Effector memory CD8-positive, alpha-beta T cell (primary cell): ENCODE results near the gene SRGAP3.

Experiments
- ATAC-seq: fragments of 150-1000 bp; cut with Tn5 transposase; replicated peaks from 2 replicates; pipeline ENCODE4 v1.10.0; 2021; ENCODE audit warnings: mild to moderate bottlenecking, moderate library complexity
- DNase-seq, 3 experiments: peaks; one replicate each; pipeline ENCODE4 v3.0.0; 2021
- H3K27ac Mint-ChIP-seq, 2 donors: one replicate each; pipeline ENCODE4 v1.8.0; 2022; ENCODE audit warnings: mild to moderate bottlenecking in 2 of 2, mixed read lengths in 2 of 2, moderate library complexity in 2 of 2
- H3K27me3 Mint-ChIP-seq, 2 donors: one replicate each; pipeline ENCODE4 v1.8.0; 2022; ENCODE audit warnings: mixed read lengths in 2 of 2
- H3K36me3 Mint-ChIP-seq: one replicate; pipeline ENCODE4 v1.8.0; 2022; ENCODE audit warnings: mild to moderate bottlenecking, moderate library complexity, mixed read lengths; ENCODE audit not compliant: insufficient read depth
- H3K4me1 Mint-ChIP-seq, 2 donors: one replicate each; pipeline ENCODE4 v1.8.0; 2022; ENCODE audit warnings: low read depth in 2 of 2, mixed read lengths in 2 of 2
- H3K4me3 Mint-ChIP-seq, 2 donors: one replicate each; pipeline ENCODE4 v1.8.0; 2022; ENCODE audit warnings: mild to moderate bottlenecking in 2 of 2, mixed read lengths in 2 of 2, moderate library complexity in 2 of 2
- H3K9me3 Mint-ChIP-seq, 2 donors: one replicate each; pipeline ENCODE4 v1.8.0; 2022; ENCODE audit warnings: mixed read lengths in 2 of 2

SRGAP3 gene

GRCh38 chr3:8987645-8988383, 261.6 kb downstream of the SRGAP3 start:
- no peak overlapping the region for H3K27ac Mint-ChIP-seq
- no peak overlapping the region for H3K4me3 Mint-ChIP-seq
- DNase-seq (peak; percentile 26 to 42 (median 32)), ATAC-seq (peak; percentile 77)
- H3K9me3 Mint-ChIP-seq = no peaks in the 10 kb centered on the region
- H3K4me1 Mint-ChIP-seq = peaks cover 0 to 5% of the 10 kb centered on the region in 2 donors
- no peaks in the 10 kb centered on the region for H3K36me3 Mint-ChIP-seq
- H3K27me3 Mint-ChIP-seq = peaks cover under 1 to 11% of the 10 kb centered on the region in 2 donors

GRCh38 chr3:8987226-8987625, 262.2 kb downstream of the SRGAP3 start:
- Mint-ChIP-seq H3K4me3 (no peak overlapping the region), H3K27me3 (peaks cover 6 to 17% of the 10 kb centered on the region in 2 donors), H3K36me3 (no peaks in the 10 kb centered on the region)

GRCh38 chr3:8986741-8987140, 262.7 kb downstream of the SRGAP3 start:
- ATAC-seq = no peak

More at GRCh38 chr3:8987226-8987625, 262.2 kb downstream of the SRGAP3 start:
- ATAC-seq (no peak), DNase-seq (no peak)
- Mint-ChIP-seq H3K27ac (no peak overlapping the region), H3K9me3 (no peaks in the 10 kb centered on the region), H3K4me1 (peaks cover 0 to 5% of the 10 kb centered on the region in 2 donors)

DNA sequence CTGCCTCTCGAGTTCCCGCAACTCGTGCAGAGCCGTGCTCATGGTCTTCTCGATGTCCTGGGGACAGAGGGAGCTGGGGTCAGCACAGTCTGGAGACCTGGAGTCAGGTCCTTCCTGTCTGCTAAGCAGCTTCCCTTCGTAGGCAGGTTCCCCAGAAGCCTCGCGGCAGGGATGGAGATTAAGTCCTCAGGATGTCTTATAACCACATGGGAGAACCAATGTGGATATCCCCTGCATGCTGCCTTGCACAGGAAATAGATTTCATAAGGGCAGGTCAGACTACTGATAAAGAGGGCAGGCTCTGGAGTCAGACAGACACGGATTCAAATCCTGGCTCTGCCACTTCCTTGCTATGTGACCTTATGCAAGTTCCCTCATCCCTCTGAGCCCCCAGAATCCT, 263.6 kb downstream of the SRGAP3 start:
- H3K36me3 Mint-ChIP-seq = no peaks in the 10 kb centered on the region
- DNase-seq = no peak
- no peak overlapping the region for H3K27ac Mint-ChIP-seq
- no peak overlapping the region for H3K4me3 Mint-ChIP-seq
- ATAC-seq = no peak
- H3K4me1 Mint-ChIP-seq = peaks cover 0 to 5% of the 10 kb centered on the region in 2 donors
- peaks cover 20 to 30% of the 10 kb centered on the region in 2 donors for H3K27me3 Mint-ChIP-seq
- no peaks in the 10 kb centered on the region for H3K9me3 Mint-ChIP-seq

More at GRCh38 chr3:8986741-8987140, 262.7 kb downstream of the SRGAP3 start:
- H3K27me3 Mint-ChIP-seq = peaks cover 11 to 22% of the 10 kb centered on the region in 2 donors
- H3K36me3 Mint-ChIP-seq = no peaks in the 10 kb centered on the region
- DNase-seq = no peak
- no peaks in the 10 kb centered on the region for H3K9me3 Mint-ChIP-seq
- H3K4me3 Mint-ChIP-seq = no peak overlapping the region
- H3K4me1 Mint-ChIP-seq = peaks cover 0 to 5% of the 10 kb centered on the region in 2 donors
- H3K27ac Mint-ChIP-seq = no peak overlapping the region

DNA sequence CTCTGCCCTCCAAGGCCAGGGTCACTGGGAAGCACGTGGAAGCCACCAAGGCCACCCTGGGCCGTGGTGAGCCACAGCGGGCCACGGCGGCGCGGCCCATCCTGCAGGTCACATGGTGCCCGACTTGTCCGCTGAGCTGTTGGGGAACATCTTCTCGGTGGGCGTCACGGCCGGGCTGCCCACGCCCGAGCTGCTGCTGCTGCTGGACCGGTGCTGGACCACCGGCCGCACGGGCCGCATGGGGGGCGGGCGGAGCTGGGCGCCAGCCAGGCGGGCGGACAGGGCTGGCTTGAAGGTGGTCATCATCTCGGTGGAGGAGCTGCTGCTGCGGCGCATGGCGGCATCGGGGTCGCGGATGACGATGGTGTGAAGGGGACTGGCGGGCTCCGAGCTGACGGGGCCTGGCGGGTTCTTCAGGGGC, 264.0 kb downstream of the SRGAP3 start:
- Mint-ChIP-seq H3K27me3 (peaks cover 24 to 35% of the 10 kb centered on the region in 2 donors), H3K27ac (no peak overlapping the region), H3K4me3 (no peak overlapping the region), H3K4me1 (peaks cover 0 to 5% of the 10 kb centered on the region in 2 donors), H3K9me3 (no peaks in the 10 kb centered on the region), H3K36me3 (no peaks in the 10 kb centered on the region)
- ATAC-seq (no peak), DNase-seq (no peak)

- H3K9me3 Mint-ChIP-seq = no peaks in the 10 kb centered on the region
- DNase-seq (no peak), ATAC-seq (no peak)
- peaks cover 0 to 5% of the 10 kb centered on the region in 2 donors for H3K4me1 Mint-ChIP-seq
- no peaks in the 10 kb centered on the region for H3K36me3 Mint-ChIP-seq
- no peak overlapping the region for H3K4me3 Mint-ChIP-seq
- no peak overlapping the region for H3K27ac Mint-ChIP-seq
- H3K27me3 Mint-ChIP-seq = peaks cover 31 to 44% of the 10 kb centered on the region in 2 donors
Observed at GRCh38 chr3:8984526-8984925, 264.9 kb downstream of the SRGAP3 start.

- Mint-ChIP-seq H3K27ac (no peak overlapping the region), H3K9me3 (no peaks in the 10 kb centered on the region), H3K4me3 (no peak overlapping the region), H3K4me1 (peaks cover 0 to 5% of the 10 kb centered on the region in 2 donors), H3K27me3 (peaks cover 35 to 48% of the 10 kb centered on the region in 2 donors), H3K36me3 (no peaks in the 10 kb centered on the region)
- DNase-seq (no peak), ATAC-seq (no peak)
Observed at GRCh38 chr3:8984081-8984480, 265.4 kb downstream of the SRGAP3 start.

- H3K4me1 Mint-ChIP-seq = peaks cover 0 to 5% of the 10 kb centered on the region in 2 donors
Observed at GRCh38 chr3:8983591-8983990, 265.9 kb downstream of the SRGAP3 start.

DNA sequence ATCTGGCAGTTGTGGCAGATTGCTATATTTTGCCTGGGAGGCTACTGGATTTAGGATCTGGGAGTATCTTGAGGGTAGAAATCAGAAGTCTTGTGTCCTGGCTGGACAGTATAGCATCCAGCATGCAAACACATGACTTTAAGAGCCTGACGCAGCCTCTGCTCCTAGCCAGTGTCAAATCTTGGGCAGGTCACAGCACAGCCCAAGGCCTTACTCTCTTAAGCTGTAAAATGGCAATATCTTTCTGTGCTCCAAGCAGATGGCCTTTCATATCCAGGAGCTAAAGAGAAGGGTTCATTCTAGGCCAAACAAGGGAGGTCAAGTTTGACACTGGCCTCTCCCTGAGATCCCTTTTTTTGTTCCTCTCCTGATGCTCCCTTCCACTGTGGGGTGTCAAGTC, 266.4 kb downstream of the SRGAP3 start:
- ATAC-seq = no peak
- peaks cover 36 to 57% of the 10 kb centered on the region in 2 donors for H3K27me3 Mint-ChIP-seq
- H3K4me3 Mint-ChIP-seq = no peak overlapping the region
- no peaks in the 10 kb centered on the region for H3K36me3 Mint-ChIP-seq
- H3K9me3 Mint-ChIP-seq = no peaks in the 10 kb centered on the region
- H3K27ac Mint-ChIP-seq = no peak overlapping the region
- H3K4me1 Mint-ChIP-seq = peaks cover 0 to 3% of the 10 kb centered on the region in 2 donors
- no peak for DNase-seq

More at GRCh38 chr3:8983591-8983990, 265.9 kb downstream of the SRGAP3 start:
- Mint-ChIP-seq H3K27ac (no peak overlapping the region), H3K36me3 (no peaks in the 10 kb centered on the region), H3K27me3 (peaks cover 36 to 52% of the 10 kb centered on the region in 2 donors), H3K9me3 (no peaks in the 10 kb centered on the region), H3K4me3 (no peak overlapping the region)
- ATAC-seq (no peak), DNase-seq (no peak)

DNA sequence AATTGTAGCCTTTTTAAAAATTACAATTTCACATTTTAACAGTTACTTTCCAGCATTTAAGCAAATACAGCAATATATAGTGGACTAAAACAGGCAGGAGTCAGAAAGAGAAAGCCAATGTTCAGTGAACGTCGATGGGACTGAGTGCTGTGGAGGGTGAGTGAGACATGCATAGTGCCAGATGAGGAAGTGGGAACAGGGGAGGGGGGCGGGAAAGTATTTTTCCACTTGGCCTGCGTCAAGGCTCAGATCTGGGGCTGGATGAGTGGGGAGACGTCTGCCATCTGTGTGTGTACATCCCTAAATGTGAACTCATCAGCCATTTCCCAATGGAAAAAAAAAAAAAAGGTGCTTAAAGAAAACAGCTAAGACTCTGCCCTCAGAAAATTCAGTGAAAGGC, 266.9 kb downstream of the SRGAP3 start:
- Mint-ChIP-seq H3K36me3 (no peaks in the 10 kb centered on the region), H3K4me1 (no peaks in the 10 kb centered on the region), H3K9me3 (no peaks in the 10 kb centered on the region), H3K4me3 (no peak overlapping the region), H3K27me3 (peaks cover 41 to 62% of the 10 kb centered on the region in 2 donors), H3K27ac (no peak overlapping the region)
- ATAC-seq = no peak
- DNase-seq = no peak

GRCh38 chr3:8981700-8982099, 267.7 kb downstream of the SRGAP3 start:
- DNase-seq (no peak), ATAC-seq (no peak)
- no peaks in the 10 kb centered on the region for H3K9me3 Mint-ChIP-seq
- peaks cover 41 to 64% of the 10 kb centered on the region in 2 donors for H3K27me3 Mint-ChIP-seq
- no peaks in the 10 kb centered on the region for H3K36me3 Mint-ChIP-seq
- H3K4me1 Mint-ChIP-seq = no peaks in the 10 kb centered on the region
- H3K27ac Mint-ChIP-seq = no peak overlapping the region
- no peak overlapping the region for H3K4me3 Mint-ChIP-seq

DNA sequence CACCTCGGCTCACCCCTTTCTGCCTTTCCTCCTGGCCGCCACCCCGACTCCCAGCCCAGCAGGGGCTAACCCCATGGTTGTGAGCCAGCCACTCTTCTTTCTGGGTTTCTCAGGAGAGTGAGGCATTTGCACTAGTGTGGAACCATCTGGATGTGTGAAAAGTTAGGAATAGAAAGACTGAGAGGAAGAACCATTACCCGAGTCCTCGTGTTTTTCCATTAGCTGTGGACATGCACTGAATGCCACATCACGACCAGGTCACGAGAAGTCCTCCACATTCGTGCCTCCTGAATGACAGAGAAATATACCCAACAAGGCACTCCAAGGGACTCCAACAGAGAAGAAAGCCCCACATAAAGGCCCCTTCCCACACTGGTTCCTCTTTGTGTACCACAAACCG, 268.1 kb downstream of the SRGAP3 start:
- Mint-ChIP-seq H3K27ac (no peak overlapping the region), H3K36me3 (no peaks in the 10 kb centered on the region), H3K4me3 (no peak overlapping the region), H3K27me3 (peaks cover 41 to 64% of the 10 kb centered on the region in 2 donors), H3K4me1 (no peaks in the 10 kb centered on the region), H3K9me3 (no peaks in the 10 kb centered on the region)
- no peak for DNase-seq
- no peak for ATAC-seq

DNA sequence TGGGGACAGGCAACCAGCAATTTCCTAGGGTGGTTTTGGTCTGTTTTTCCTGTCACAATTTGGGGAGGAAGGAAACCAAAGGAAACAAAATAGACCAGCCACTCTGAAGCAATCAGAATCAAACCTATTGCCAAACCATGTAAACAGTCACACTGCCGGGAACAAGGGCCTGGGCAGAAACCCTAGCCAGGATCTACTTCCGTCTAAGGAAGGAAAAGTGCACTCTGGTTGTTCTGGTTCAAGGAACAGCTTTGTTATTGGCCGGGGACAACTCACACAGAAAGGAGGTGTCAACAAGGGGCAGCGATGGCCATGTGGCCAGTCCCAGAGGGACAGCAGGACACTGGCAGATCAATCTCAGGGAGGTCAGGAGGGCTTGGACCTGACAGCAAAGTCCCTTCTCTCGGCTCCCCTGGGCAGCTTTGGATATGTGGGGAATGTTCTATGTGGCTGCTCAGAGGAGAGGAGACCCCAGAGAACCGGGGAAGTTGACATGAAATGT, 268.6 kb downstream of the SRGAP3 start:
- DNase-seq = no peak
- ATAC-seq = no peak
- no peaks in the 10 kb centered on the region for H3K36me3 Mint-ChIP-seq
- H3K27ac Mint-ChIP-seq = no peak overlapping the region
- H3K9me3 Mint-ChIP-seq = no peaks in the 10 kb centered on the region
- H3K4me1 Mint-ChIP-seq = no peaks in the 10 kb centered on the region
- peaks cover 41 to 64% of the 10 kb centered on the region in 2 donors for H3K27me3 Mint-ChIP-seq
- no peak overlapping the region for H3K4me3 Mint-ChIP-seq

DNA sequence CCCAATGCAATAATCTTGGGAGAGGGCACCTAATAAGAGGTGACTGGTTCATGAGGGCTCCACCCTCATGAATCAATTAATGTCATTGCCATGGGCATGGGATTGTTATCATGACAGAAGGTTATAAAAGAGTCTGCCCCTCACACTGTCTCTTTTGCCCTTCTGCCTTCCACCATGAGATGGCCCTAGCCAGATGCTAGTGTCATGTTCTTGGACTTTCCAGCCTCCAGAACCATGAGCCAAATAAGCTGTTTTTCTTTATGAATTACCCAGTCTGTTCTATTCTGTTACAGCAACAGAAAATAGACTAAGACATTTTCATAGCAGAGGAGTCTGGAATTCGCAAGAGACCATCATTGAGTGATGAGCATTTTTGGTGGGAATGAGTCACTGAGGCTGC, 270.2 kb downstream of the SRGAP3 start:
- H3K36me3 Mint-ChIP-seq = no peaks in the 10 kb centered on the region
- no peak overlapping the region for H3K4me3 Mint-ChIP-seq
- no peaks in the 10 kb centered on the region for H3K4me1 Mint-ChIP-seq
- H3K27me3 Mint-ChIP-seq = peaks cover 41 to 64% of the 10 kb centered on the region in 2 donors
- no peak overlapping the region for H3K27ac Mint-ChIP-seq
- DNase-seq (no peak), ATAC-seq (no peak)
- no peaks in the 10 kb centered on the region for H3K9me3 Mint-ChIP-seq
